Suprapubic skin (tissue), 4 donors: ENCODE data around the gene BAHCC1. TPM values are rescaled to one million over a fixed set of nuclear protein-coding genes. Genes with fewer than 3 reads are reported as not detected.

Experiments
- DNase-seq, 2 donors: peaks; one replicate each; pipeline ENCODE4 v3.0.0-alpha.2; 2019; ENCODE audit warnings: low spot score in 2 of 2
- H3K27ac ChIP-seq: fragments of 200-600 bp; sonication (generic); one replicate; pipeline ENCODE4 v1.5.1; 2019
- H3K27me3 ChIP-seq: fragments of 200-600 bp; sonication (generic); one replicate; pipeline ENCODE4 v1.5.1; 2019
- H3K36me3 ChIP-seq: fragments of 200-600 bp; sonication (generic); one replicate; pipeline ENCODE4 v1.5.1; 2019
- H3K4me1 ChIP-seq: fragments of 200-600 bp; sonication (generic); one replicate; pipeline ENCODE4 v1.5.1; 2019
- H3K4me3 ChIP-seq: fragments of 200-600 bp; sonication (generic); one replicate; pipeline ENCODE4 v1.5.1; 2019; ENCODE audit warnings: mild to moderate bottlenecking
- H3K9me3 ChIP-seq: fragments of 200-600 bp; sonication (generic); one replicate; pipeline ENCODE4 v1.5.1; 2019
- EP300 ChIP-seq: sonication (generic); formaldehyde crosslinking; IDR thresholded peaks from one replicate; pipeline ENCODE4 v1.6.1; 2017; ENCODE audit warnings: antibody characterized with exemption
- POLR2A ChIP-seq, 2 donors: fragments of 450-650 bp; IDR thresholded peaks; one replicate each; pipeline ENCODE4 v1.6.1; 2017; ENCODE audit warnings: antibody characterized with exemption in 2 of 2, mild to moderate bottlenecking in 2 of 2, moderate library complexity in 2 of 2
- POLR2AphosphoS5 ChIP-seq, 3 donors: sonication (generic); formaldehyde crosslinking; IDR thresholded peaks; one replicate each; pipeline ENCODE4 v1.6.1; 2017; ENCODE audit warnings: antibody characterized with exemption in 3 of 3
- WGBS: methylation state at CpG from one replicate; pipeline ENCODE4 v1.1.5; 2018; 5-methylcytosine and 5-hydroxymethylcytosine counted together
- total RNA-seq, 4 donors: library from RNA; depleted of rRNA; stranded (reverse); fragments of >200 nt; gene quantifications; one replicate each; pipeline ENCODE4 v1.1.0, GENCODE V29; 2016
- TF ChIP-seq, protein P1 (sequence below), 2 donors: fragments of 200-600 bp in 1 of 2; fragments of 450-650 bp in 1 of 2; sonication (generic) in 1 of 2; IDR thresholded peaks; one replicate each; pipeline ENCODE4 v1.5.1; 2016 to 2019; ENCODE audit warnings: antibody characterized with exemption in 2 of 2, mild to moderate bottlenecking in 1 of 2, moderate library complexity in 1 of 2

The BAHCC1 gene
- total RNA-seq, 4 donors from 2014 or later, result 4.5 to 19.3 (median 12.2) TPM

DNA sequence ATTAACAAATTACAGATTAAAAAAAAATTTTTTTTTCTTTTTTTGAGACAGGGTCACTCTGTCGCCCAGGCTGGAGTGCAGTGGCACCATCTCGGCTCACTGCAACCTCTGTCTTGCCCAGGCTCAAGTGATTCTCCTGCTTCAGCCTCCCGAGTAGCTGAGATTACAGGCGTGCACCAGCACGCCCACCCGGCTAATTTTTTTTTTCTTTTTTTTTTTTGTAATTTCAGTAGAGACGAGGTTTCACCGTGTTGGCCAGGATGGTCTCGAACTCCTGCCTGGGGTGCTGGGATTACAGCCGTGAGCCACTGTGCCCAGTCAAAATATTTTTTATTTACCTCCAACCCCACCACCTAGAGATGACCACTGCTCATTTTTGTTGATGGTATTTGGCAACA lies 91.8 kb downstream of the BAHCC1 start:
- Histone ChIP-seq H3K9me3 (no peaks in the 10 kb centered on the region), H3K4me1 (peaks cover 37% of the 10 kb centered on the region), H3K27me3 (peaks cover 17% of the 10 kb centered on the region), H3K27ac (no peak overlapping the region), H3K36me3 (no peaks in the 10 kb centered on the region), H3K4me3 (no peak overlapping the region)
- DNase-seq, result no peak
- 61% methylated on average over 10 of the region's 10 CpGs for whole genome bisulfite sequencing
- TF ChIP-seq POLR2AphosphoS5 (IDR thresholded peaks at IDR 0.05) (no peak), POLR2A (IDR thresholded peaks at IDR 0.05) (no peak), EP300 (no peak)
- TF ChIP-seq, protein P1, sequence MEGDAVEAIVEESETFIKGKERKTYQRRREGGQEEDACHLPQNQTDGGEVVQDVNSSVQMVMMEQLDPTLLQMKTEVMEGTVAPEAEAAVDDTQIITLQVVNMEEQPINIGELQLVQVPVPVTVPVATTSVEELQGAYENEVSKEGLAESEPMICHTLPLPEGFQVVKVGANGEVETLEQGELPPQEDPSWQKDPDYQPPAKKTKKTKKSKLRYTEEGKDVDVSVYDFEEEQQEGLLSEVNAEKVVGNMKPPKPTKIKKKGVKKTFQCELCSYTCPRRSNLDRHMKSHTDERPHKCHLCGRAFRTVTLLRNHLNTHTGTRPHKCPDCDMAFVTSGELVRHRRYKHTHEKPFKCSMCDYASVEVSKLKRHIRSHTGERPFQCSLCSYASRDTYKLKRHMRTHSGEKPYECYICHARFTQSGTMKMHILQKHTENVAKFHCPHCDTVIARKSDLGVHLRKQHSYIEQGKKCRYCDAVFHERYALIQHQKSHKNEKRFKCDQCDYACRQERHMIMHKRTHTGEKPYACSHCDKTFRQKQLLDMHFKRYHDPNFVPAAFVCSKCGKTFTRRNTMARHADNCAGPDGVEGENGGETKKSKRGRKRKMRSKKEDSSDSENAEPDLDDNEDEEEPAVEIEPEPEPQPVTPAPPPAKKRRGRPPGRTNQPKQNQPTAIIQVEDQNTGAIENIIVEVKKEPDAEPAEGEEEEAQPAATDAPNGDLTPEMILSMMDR (IDR thresholded peaks at IDR 0.05), result no peak

- Histone ChIP-seq H3K27ac (peak overlapping the region; percentile 77), H3K36me3 (no peaks in the 10 kb centered on the region), H3K9me3 (no peaks in the 10 kb centered on the region), H3K4me3 (peak overlapping the region; percentile 69), H3K4me1 (peaks cover 37% of the 10 kb centered on the region), H3K27me3 (peaks cover 20% of the 10 kb centered on the region)
- no peak for DNase-seq
- TF ChIP-seq, protein P1 (IDR thresholded peaks at IDR 0.05), result no peak
- TF ChIP-seq POLR2A (IDR thresholded peaks at IDR 0.05) (no peak), EP300 (no peak), POLR2AphosphoS5 (IDR thresholded peaks at IDR 0.05) (no peak)
- WGBS, result 75% methylated on average over 10 of the region's 87 CpGs
Measured at GRCh38 chr17:81487487-81488275, 92.4 kb downstream of the BAHCC1 start.

DNA sequence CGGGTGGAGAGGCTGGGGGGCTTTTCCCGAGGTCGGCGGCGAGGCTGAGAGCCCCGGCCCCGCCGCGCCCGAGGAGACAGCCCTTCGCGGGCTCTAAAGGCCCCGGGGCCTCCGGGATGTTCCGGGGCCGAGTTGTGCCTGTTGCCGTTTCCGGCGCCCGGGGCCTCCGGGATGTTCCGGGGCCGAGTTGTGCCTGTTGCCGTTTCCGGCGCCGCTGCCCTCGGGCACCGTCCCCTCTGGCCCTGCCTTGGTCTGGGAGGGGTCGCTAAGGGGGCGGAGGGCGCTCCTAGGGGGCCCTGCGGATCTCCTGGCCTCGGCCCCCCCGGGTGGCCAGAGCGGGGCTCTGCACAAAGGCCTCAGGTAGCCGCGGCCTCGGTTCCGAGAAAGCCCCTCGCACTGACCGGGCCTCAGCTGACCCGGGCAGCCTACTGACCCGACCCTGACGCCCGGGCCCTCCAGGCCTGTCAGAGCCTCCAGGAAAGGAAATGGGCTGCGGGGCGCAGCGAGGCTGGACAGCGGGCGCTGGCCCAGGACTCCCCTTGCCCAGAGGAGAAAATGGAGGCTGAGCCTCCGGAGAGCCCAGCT lies 93.1 kb downstream of the BAHCC1 start:
- H3K36me3 ChIP-seq, result no peaks in the 10 kb centered on the region
- H3K4me1 ChIP-seq, result peaks cover 32% of the 10 kb centered on the region
- DNase-seq, result no peak
- peak overlapping the region; percentile 77 for H3K27ac ChIP-seq
- H3K27me3 ChIP-seq, result peaks cover 20% of the 10 kb centered on the region
- WGBS, result 80% methylated on average over 1 of the region's 52 CpGs
- H3K4me3 ChIP-seq, result peak overlapping the region; percentile 69
- H3K9me3 ChIP-seq, result no peaks in the 10 kb centered on the region
- TF ChIP-seq POLR2AphosphoS5 (IDR thresholded peaks at IDR 0.05) (no peak), EP300 (no peak), POLR2A (IDR thresholded peaks at IDR 0.05) (no peak)
- TF ChIP-seq, protein P1 (IDR thresholded peaks at IDR 0.05), result no peak

- WGBS, result 72% methylated on average over 21 of the region's 27 CpGs
Measured at GRCh38 chr17:81489012-81489997, 94.0 kb downstream of the BAHCC1 start.

More at GRCh38 chr17:81489012-81489997, 94.0 kb downstream of the BAHCC1 start:
- DNase-seq, result no peak
- Histone ChIP-seq H3K27ac (no peak overlapping the region), H3K27me3 (peaks cover 20% of the 10 kb centered on the region), H3K4me1 (peaks cover 24% of the 10 kb centered on the region), H3K4me3 (no peak overlapping the region), H3K36me3 (no peaks in the 10 kb centered on the region), H3K9me3 (no peaks in the 10 kb centered on the region)
- TF ChIP-seq POLR2A (IDR thresholded peaks at IDR 0.05) (no peak), EP300 (no peak), POLR2AphosphoS5 (IDR thresholded peaks at IDR 0.05) (no peak)
- TF ChIP-seq, protein P1 (IDR thresholded peaks at IDR 0.05), result no peak
